GM12878 (cell line): Measurements from ENCODE around the gene GTF2IRD1. TPM values are rescaled to one million over a fixed set of nuclear protein-coding genes. Genes with fewer than 3 reads are reported as not detected.

Source experiments
- ATAC-seq: fragments of 200-7000 bp; cut with Tn5 transposase; 3 replicates; pipeline ENCODE4 v1.9.1; 2020; ENCODE audit warnings: mild to moderate bottlenecking, moderate library complexity
- BruUV-seq: library from RNA; stranded (reverse); fragments of 400-500 nt; replicated peaks from 2 replicates; lab custom pipeline; 2021; lab: Mats Ljungman, UMichigan
- CTCF ChIA-PET: fragments of 300-600 bp; sonication (Branson Sonifier 250); formaldehyde crosslinking; extraction: SDS; loops from one replicate; lab custom pipeline; 2021; ENCODE audit warnings: inconsistent platforms; lab: Yijun Ruan, JAX
- POLR2A ChIA-PET: fragments of 350-600 bp; formaldehyde crosslinking; extraction: SDS; loops from one replicate; lab custom pipeline; 2021; ENCODE audit warnings: inconsistent platforms; lab: Charles Lee
- RAD21 ChIA-PET: fragments of 300-600 bp; sonication (Branson Sonifier 250); formaldehyde crosslinking; loops from one replicate; lab custom pipeline; 2023; ENCODE audit warnings: antibody characterized with exemption; ENCODE audit not compliant: unreplicated experiment; lab: Charles Lee
- SMC1A ChIA-PET: fragments of 300-600 bp; sonication (Branson Sonifier 250); formaldehyde crosslinking; loops from one replicate; lab custom pipeline; 2023; ENCODE audit not compliant: unreplicated experiment, uncharacterized antibody; lab: Charles Lee
- DNase-seq: peaks from one replicate; pipeline ENCODE4 v3.0.0-alpha.2; 2011; ENCODE audit warnings: low read depth, low spot score
- FAIRE-seq: peaks from 3 replicates; lab custom pipeline; 2011; peaks lifted over from hg19 to GRCh38; lab: Jason Lieb, UNC
- H2AFZ ChIP-seq: 2 replicates; pipeline ENCODE4 v1.6.0; 2011; ENCODE audit warnings: low read depth, low read length, control low read depth; ENCODE audit not compliant: control insufficient read depth
- H3K27ac ChIP-seq: 2 replicates; pipeline ENCODE4 v1.5.1; 2011; ENCODE audit warnings: control low read depth; ENCODE audit not compliant: control insufficient read depth, insufficient read depth
- H3K27me3 ChIP-seq, 2 experiments: replicated peaks in 1 of 2; 2 replicates each; pipeline versions ENCODE4 v1.6.0 to v1.6.1; 2011; ENCODE audit warnings: low read length in 1 of 2; ENCODE audit not compliant: control insufficient read depth in 2 of 2, insufficient read depth in 2 of 2
- H3K36me3 ChIP-seq, 2 experiments: 2 replicates each; pipeline ENCODE4 v1.5.1; 2011; ENCODE audit warnings: low read length in 1 of 2; ENCODE audit not compliant: control insufficient read depth in 2 of 2, insufficient read depth in 2 of 2
- H3K4me1 ChIP-seq: 2 replicates; pipeline ENCODE4 v1.6.1; 2011; ENCODE audit warnings: mild to moderate bottlenecking, low read length, moderate library complexity, mixed read lengths; ENCODE audit not compliant: control insufficient read depth, insufficient read depth
- H3K4me2 ChIP-seq: 2 replicates; pipeline ENCODE4 v1.6.0; 2011; ENCODE audit warnings: control low read depth; ENCODE audit not compliant: control insufficient read depth, insufficient read depth
- H3K4me3 ChIP-seq: fragments of 200-600 bp; sonication (generic); 2 replicates; pipeline ENCODE4 v1.5.1; 2016
- H3K79me2 ChIP-seq: 2 replicates; pipeline ENCODE4 v1.6.0; 2011; ENCODE audit warnings: low read length; ENCODE audit not compliant: control insufficient read depth, insufficient read depth
- H3K9ac ChIP-seq: 2 replicates; pipeline ENCODE4 v1.8.0; 2011; ENCODE audit warnings: low read length, control low read depth, mixed read lengths; ENCODE audit not compliant: control insufficient read depth, insufficient read depth
- H3K9me3 ChIP-seq: replicated peaks from 3 replicates; pipeline ENCODE4 v1.5.1; 2011; ENCODE audit warnings: mild to moderate bottlenecking, low read length; ENCODE audit not compliant: control insufficient read depth, insufficient read depth
- H4K20me1 ChIP-seq: 2 replicates; pipeline ENCODE4 v1.6.0; 2011; ENCODE audit not compliant: control insufficient read depth, insufficient read depth
- ASH2L ChIP-seq: fragments of 300-600, 200-600 bp; sonication (generic); IDR thresholded peaks from 2 replicates; pipeline ENCODE4 v1.6.1; 2017; ENCODE audit warnings: low read depth, mild to moderate bottlenecking, borderline replicate concordance
- ATF3 ChIP-seq: IDR thresholded peaks from 2 replicates; pipeline ENCODE4 v1.6.1; 2011; ENCODE audit warnings: low read depth, mild to moderate bottlenecking, low read length, moderate library complexity, borderline replicate concordance; ENCODE audit errors: extremely low read depth
- ATF7 ChIP-seq: fragments of 450-650 bp; IDR thresholded peaks from 2 replicates; pipeline ENCODE4 v1.6.1; 2016; ENCODE audit warnings: low read depth, mild to moderate bottlenecking
- CHD4 ChIP-seq: fragments of 200-600 bp; sonication (generic); IDR thresholded peaks from 2 replicates; pipeline ENCODE4 v1.6.1; 2016; ENCODE audit warnings: mild to moderate bottlenecking
- ESRRA ChIP-seq: IDR thresholded peaks from 2 replicates; pipeline ENCODE4 v1.6.1; 2012; ENCODE audit warnings: mild to moderate bottlenecking, low read length, improper control_type of control experiment
- HDGF ChIP-seq: fragments of 450-650 bp; IDR thresholded peaks from 2 replicates; pipeline ENCODE4 v1.6.1; 2016; ENCODE audit warnings: antibody characterized with exemption
- NBN ChIP-seq: fragments of 450-650 bp; IDR thresholded peaks from 2 replicates; pipeline ENCODE4 v1.6.1; 2016
- PKNOX1 ChIP-seq: fragments of 450-650 bp; IDR thresholded peaks from 2 replicates; pipeline ENCODE4 v1.6.1; 2016; ENCODE audit warnings: mild to moderate bottlenecking
- POLR2A ChIP-seq: IDR thresholded peaks from 2 replicates; pipeline ENCODE4 v1.6.1; 2011; ENCODE audit warnings: low read depth, mild to moderate bottlenecking, low read length
- POU2F2 ChIP-seq: IDR thresholded peaks from 3 replicates; pipeline ENCODE4 v1.6.1; 2011; ENCODE audit warnings: low read depth, mild to moderate bottlenecking, low read length, borderline replicate concordance
- RAD21 ChIP-seq: IDR thresholded peaks from 2 replicates; pipeline ENCODE4 v1.6.1; 2011; ENCODE audit warnings: mild to moderate bottlenecking, low read depth, low read length, moderate library complexity; ENCODE audit not compliant: insufficient read depth
- RB1 ChIP-seq: fragments of 450-650 bp; formaldehyde crosslinking; IDR thresholded peaks from 2 replicates; pipeline ENCODE4 v1.6.1; 2017; ENCODE audit warnings: mild to moderate bottlenecking, borderline replicate concordance
- SMC3 ChIP-seq: IDR thresholded peaks from 2 replicates; pipeline ENCODE4 v1.6.1; 2011; ENCODE audit warnings: low read length, improper control_type of control experiment, borderline replicate concordance
- STAT1 ChIP-seq: fragments of 450-650 bp; conservative IDR thresholded peaks from 2 replicates; pipeline ENCODE4 v1.6.1; 2014; ENCODE audit warnings: antibody characterized with exemption, mild to moderate bottlenecking
- ZNF24 ChIP-seq: fragments of 450-650 bp; IDR thresholded peaks from 2 replicates; pipeline ENCODE4 v1.6.1; 2017; ENCODE audit warnings: antibody characterized with exemption, mild to moderate bottlenecking
- ZNF384 ChIP-seq: IDR thresholded peaks from 2 replicates; pipeline ENCODE4 v1.6.1; 2012; ENCODE audit warnings: low read depth, mild to moderate bottlenecking, low read length, improper control_type of control experiment, borderline replicate concordance
- WGBS: methylation state at CpG from one replicate; pipeline ENCODE4 v1.1.6; 2016; ENCODE audit warnings: low lambda C conversion rate; ENCODE audit not compliant: insufficient replicate concordance, insufficient coverage; ENCODE audit errors: missing lambda C conversion rate; 5-methylcytosine and 5-hydroxymethylcytosine counted together
- in situ Hi-C: fragments of 300-500 bp; cut with MboI; formaldehyde crosslinking; loops from 9 replicates; pipeline ENCODE4 v1.14.3; 2018; ENCODE audit warnings: mixed read lengths
- intact Hi-C: fragments of 100-400 bp; cut with micrococcal nuclease; formaldehyde crosslinking; loops from one replicate; pipeline ENCODE4 v1.14.2; 2022; ENCODE audit not compliant: unreplicated experiment
- polyA plus RNA-seq, 11 experiments: library from polyadenylated mRNA; depleted of rRNA in 4 of 11; unstranded in 6 of 11; stranded (reverse) in 5 of 11; fragments of >200 nt; fragmentation: Nextera tagmentation in 4 of 11; fragmentation: Illumina TruSeq in 1 of 11; extraction: Ambion mirVana in 4 of 11; extraction: Trizol in 1 of 11; gene quantifications; 1 replicate in 1 of 11; 2 replicates in 10 of 11; pipeline versions ENCODE4 v1.2.1 to v1.2.3, GENCODE V29; 2011 to 2016; ENCODE audit warnings: inconsistent platforms in 2 of 11, missing spikeins in 2 of 11, low read depth in 1 of 11
- total RNA-seq, 4 experiments: library from RNA; depleted of rRNA in 3 of 4; stranded (reverse); fragments of >200 nt in 3 of 4; fragmentation: Illumina TruSeq in 1 of 4; extraction: Trizol in 1 of 4; gene quantifications; 2 replicates each; pipeline versions ENCODE4 v1.2.1 to v1.2.3, GENCODE V29; 2013 to 2021
- TF ChIP-seq, protein P1 (sequence below): IDR thresholded peaks from 2 replicates; pipeline ENCODE4 v1.6.1; 2012; ENCODE audit warnings: improper control_type of control experiment, low read depth, low read length; ENCODE audit not compliant: insufficient replicate concordance

The GTF2IRD1 gene
- total and polyA plus RNA-seq, 10 of the 15 experiments (the other 5 are each of a cell fraction or from before 2014, with no cell fraction given) = 0.48 to 3.0 (median 1.3) TPM

DNA sequence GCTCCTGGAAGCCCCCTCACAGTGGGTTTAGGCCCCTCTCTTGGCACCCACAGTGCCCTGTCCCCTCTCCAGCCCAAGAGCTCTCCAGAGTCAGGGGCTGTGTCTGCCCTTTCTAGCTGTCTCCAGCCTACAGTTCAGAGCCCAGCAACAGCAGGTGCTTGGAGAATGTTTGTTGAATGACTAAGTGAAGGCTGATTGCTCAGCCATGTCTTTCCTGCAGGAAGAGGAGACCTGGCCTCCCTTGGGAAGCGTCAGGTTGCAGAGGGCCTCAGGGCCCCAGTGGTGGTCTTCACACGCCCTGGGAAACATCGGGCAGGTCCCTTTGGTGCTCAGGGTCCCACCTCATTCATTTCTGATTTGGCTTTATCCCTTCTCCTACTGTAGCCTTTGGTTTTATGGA is 62.5 kb downstream of the GTF2IRD1 start:
- H3K4me3 ChIP-seq = no peak overlapping the region
- H4K20me1 ChIP-seq = no peaks in the 10 kb centered on the region
- H2AFZ ChIP-seq = no peak overlapping the region
- ChIA-PET CTCF (no interaction called here), POLR2A (no interaction called here), SMC1A (no interaction called here), RAD21 (no interaction called here)
- no peak for ATAC-seq
- no peaks in the 10 kb centered on the region; the same call in 2 of the 3 replicates for H3K9me3 ChIP-seq
- no peaks in the 10 kb centered on the region for H3K4me1 ChIP-seq
- H3K4me2 ChIP-seq = no peak overlapping the region
- no peak overlapping the region for H3K9ac ChIP-seq
- WGBS = 0% methylated on average over 3 of the region's 3 CpGs
- H3K27ac ChIP-seq = no peak overlapping the region
- in situ Hi-C loops = no loop called here
- H3K36me3 ChIP-seq = no peaks in the 10 kb centered on the region; a peak in 1 of 4 replicates
- no peaks in the 10 kb centered on the region for H3K79me2 ChIP-seq
- FAIRE-seq = no peak
- H3K27me3 ChIP-seq = no peaks in the 10 kb centered on the region
- no TSS peak for BruUV-seq
- no peak for DNase-seq
- intact Hi-C loops = no loop called here
- TF ChIP-seq CHD4 = no peak
- no peak for TF ChIP-seq SMC3
- TF ChIP-seq ATF3 = no peak
- TF ChIP-seq ZNF24 = no peak
- TF ChIP-seq, protein P1, sequence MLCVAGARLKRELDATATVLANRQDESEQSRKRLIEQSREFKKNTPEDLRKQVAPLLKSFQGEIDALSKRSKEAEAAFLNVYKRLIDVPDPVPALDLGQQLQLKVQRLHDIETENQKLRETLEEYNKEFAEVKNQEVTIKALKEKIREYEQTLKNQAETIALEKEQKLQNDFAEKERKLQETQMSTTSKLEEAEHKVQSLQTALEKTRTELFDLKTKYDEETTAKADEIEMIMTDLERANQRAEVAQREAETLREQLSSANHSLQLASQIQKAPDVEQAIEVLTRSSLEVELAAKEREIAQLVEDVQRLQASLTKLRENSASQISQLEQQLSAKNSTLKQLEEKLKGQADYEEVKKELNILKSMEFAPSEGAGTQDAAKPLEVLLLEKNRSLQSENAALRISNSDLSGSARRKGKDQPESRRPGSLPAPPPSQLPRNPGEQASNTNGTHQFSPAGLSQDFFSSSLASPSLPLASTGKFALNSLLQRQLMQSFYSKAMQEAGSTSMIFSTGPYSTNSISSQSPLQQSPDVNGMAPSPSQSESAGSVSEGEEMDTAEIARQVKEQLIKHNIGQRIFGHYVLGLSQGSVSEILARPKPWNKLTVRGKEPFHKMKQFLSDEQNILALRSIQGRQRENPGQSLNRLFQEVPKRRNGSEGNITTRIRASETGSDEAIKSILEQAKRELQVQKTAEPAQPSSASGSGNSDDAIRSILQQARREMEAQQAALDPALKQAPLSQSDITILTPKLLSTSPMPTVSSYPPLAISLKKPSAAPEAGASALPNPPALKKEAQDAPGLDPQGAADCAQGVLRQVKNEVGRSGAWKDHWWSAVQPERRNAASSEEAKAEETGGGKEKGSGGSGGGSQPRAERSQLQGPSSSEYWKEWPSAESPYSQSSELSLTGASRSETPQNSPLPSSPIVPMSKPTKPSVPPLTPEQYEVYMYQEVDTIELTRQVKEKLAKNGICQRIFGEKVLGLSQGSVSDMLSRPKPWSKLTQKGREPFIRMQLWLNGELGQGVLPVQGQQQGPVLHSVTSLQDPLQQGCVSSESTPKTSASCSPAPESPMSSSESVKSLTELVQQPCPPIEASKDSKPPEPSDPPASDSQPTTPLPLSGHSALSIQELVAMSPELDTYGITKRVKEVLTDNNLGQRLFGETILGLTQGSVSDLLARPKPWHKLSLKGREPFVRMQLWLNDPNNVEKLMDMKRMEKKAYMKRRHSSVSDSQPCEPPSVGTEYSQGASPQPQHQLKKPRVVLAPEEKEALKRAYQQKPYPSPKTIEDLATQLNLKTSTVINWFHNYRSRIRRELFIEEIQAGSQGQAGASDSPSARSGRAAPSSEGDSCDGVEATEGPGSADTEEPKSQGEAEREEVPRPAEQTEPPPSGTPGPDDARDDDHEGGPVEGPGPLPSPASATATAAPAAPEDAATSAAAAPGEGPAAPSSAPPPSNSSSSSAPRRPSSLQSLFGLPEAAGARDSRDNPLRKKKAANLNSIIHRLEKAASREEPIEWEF = no peak
- no peak for TF ChIP-seq RAD21
- no peak for TF ChIP-seq POU2F2
- TF ChIP-seq RB1 = no peak
- no peak for TF ChIP-seq HDGF
- TF ChIP-seq POLR2A = no peak
- no peak for TF ChIP-seq PKNOX1
- no peak for TF ChIP-seq ESRRA
- no peak for TF ChIP-seq ZNF384
- TF ChIP-seq ATF7 = no peak
- TF ChIP-seq ASH2L = no peak
- TF ChIP-seq STAT1 = no peak
- TF ChIP-seq NBN = no peak
